ENCODE data around the gene SYNC.
"Not testable (repeated sequence)": the region's sequence is repeated elsewhere in the genome, so short reads cannot be mapped to it uniquely, and the experiment has no call there.

Gene SYNC

DNA sequence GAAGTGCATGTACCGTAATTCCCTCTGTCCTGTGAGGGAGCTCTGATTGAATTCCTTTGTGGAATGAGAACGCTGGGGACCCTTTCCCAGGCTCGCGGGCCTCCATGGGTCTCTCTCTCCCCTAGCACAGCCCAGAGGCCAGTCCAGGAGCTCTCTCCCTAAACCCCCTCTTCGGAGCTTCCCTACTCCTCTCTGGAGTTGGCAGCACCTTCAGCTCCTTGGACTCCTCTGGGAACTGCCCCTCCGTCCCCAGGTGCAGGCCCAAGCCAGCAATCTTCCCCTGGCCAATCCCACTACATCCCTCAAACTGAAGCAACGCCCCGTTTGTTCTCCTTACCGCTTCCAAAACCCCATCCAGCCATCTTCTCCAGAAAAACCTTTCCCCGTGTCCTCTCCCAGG, 10.5 kb upstream of the SYNC start:
- no peak overlapping the region for H3K4me3 ChIP-seq (ENCODE audit: low read depth, low read length)
- TF ChIP-seq, protein P1, sequence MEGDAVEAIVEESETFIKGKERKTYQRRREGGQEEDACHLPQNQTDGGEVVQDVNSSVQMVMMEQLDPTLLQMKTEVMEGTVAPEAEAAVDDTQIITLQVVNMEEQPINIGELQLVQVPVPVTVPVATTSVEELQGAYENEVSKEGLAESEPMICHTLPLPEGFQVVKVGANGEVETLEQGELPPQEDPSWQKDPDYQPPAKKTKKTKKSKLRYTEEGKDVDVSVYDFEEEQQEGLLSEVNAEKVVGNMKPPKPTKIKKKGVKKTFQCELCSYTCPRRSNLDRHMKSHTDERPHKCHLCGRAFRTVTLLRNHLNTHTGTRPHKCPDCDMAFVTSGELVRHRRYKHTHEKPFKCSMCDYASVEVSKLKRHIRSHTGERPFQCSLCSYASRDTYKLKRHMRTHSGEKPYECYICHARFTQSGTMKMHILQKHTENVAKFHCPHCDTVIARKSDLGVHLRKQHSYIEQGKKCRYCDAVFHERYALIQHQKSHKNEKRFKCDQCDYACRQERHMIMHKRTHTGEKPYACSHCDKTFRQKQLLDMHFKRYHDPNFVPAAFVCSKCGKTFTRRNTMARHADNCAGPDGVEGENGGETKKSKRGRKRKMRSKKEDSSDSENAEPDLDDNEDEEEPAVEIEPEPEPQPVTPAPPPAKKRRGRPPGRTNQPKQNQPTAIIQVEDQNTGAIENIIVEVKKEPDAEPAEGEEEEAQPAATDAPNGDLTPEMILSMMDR (IDR thresholded peaks at IDR 0.05; ENCODE audit: borderline replicate concordance, insufficient read depth, low read depth, low read length) = no peak

DNA sequence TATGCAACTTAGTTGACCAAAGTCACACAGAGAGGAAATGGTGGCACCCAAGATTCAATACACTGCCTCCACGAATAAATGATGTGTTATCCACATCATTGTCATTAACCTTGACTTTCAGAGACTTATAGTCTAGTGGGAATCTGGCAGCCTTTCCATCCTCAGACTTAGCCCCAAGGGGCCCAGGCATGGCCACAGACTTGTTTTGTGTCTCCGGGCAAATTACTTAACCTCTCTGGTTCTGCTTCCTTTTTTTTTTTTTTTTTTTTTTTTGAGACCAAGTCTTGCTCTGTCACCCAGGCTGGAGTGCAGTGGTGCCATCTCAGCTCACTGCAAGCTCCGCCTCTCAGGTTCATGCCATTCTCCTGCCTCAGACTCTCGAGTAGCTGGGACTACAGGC, 8.7 kb upstream of the SYNC start:
- H3K4me3 ChIP-seq (ENCODE audit: low read depth, low read length) = not testable (repeated sequence)

DNA sequence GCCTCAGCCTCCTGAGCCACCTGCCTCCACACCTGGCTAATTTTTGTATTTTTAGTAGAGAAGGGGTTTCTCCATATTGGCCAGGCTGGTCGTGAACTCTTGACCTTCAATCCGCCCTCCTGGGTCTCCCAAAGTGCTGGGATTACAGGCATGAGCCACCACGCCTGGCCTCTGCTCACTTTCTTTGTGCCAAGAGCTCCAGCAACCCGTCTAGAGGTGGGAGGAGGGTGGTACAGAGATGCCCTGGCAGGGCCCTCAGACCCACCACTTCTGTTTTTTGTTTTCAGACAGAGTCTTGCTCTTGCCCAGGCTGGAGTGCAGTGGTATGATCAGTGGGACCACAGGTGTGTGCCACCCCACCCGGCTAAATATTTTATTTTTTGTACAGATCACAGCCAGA, 6.9 kb upstream of the SYNC start:
- TF ChIP-seq, protein P1 (IDR thresholded peaks at IDR 0.05; ENCODE audit: borderline replicate concordance, insufficient read depth, low read depth, low read length) = no peak
- no peak overlapping the region for H3K4me3 ChIP-seq (ENCODE audit: low read depth, low read length)

- TF ChIP-seq, protein P1 (IDR thresholded peaks at IDR 0.05; ENCODE audit: borderline replicate concordance, insufficient read depth, low read depth, low read length) = no peak
- H3K4me3 ChIP-seq (ENCODE audit: low read depth, low read length) = no peak overlapping the region
Measured at GRCh38 chr1:32709075-32709474, 6.5 kb upstream of the SYNC start.

- TF ChIP-seq, protein P1 (IDR thresholded peaks at IDR 0.05; ENCODE audit: borderline replicate concordance, insufficient read depth, low read depth, low read length) = no peak
- H3K4me3 ChIP-seq (ENCODE audit: low read depth, low read length) = no peak overlapping the region
Measured at GRCh38 chr1:32706491-32706890, 3.9 kb upstream of the SYNC start.

DNA sequence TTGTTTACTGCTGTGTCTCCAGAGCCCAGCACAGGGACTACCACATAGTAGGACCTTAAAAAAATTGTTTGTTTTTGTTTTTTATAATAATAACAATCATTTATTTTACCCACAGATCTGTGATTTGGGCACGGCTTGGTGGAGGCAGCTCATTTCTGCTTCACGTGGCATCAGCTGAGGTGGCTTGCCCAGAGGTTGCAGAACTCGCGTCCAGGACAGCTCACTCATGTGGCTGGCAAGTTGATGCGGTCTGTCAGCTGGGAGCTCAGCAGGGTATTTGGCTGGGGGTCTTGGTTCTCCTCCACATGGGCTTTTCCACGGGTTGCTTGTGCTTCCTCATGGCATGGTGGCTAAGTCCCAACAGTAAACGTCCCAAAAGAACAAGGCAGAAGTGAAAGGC, 2.9 kb upstream of the SYNC start:
- no peak overlapping the region for H3K4me3 ChIP-seq (ENCODE audit: low read depth, low read length)
- TF ChIP-seq, protein P1 (IDR thresholded peaks at IDR 0.05; ENCODE audit: borderline replicate concordance, insufficient read depth, low read depth, low read length) = no peak

DNA sequence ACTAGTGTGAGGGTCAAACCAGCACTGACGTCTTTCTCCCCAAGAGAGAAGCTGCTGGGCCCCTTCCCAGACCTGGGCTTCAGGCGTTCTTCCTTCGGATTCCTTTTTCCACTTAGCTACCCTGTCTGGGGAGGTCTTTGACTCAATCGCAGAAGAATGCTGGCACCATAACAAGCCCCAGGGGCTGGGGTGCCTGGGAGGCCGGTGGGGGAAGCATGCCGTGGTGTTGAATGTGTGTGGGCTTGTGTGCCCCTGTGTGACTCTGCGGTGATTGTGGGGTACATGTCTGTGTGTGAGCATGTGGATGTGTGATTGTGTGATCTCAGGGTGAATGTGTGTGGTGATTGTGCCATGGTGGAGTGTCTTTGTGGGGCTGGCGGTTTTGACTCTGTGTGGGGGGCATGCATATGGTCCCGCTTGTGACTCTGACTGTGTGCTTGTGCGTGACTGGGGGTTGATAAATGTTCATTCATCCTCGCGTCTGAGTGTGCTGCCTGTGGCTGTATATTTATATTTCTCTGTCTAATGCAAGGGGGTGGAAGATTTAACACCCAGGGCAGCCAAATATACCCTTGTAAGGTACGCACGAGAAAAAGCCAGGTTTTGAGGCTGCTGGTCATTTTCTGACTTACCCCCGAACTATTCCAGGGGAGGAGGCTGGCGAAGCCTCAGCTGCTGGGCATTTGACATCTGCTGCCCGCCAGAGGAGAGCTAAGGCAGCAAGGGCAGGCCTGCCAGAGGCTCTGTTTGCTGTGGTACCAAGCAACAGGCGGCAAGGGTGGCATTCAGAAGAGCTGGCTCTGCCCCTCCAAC, 1.1 kb upstream of the SYNC start:
- no peak overlapping the region for H3K4me3 ChIP-seq (ENCODE audit: low read depth, low read length)
- TF ChIP-seq, protein P1 (IDR thresholded peaks at IDR 0.05; ENCODE audit: borderline replicate concordance, insufficient read depth, low read depth, low read length) = no peak
